GM12878 (cell line): ENCODE data around the gene MOGAT1.

Source experiments
- BRCA1 ChIP-seq: IDR thresholded peaks from 2 replicates; pipeline ENCODE4 v1.6.1; 2011; ENCODE audit warnings: low read depth, low read length, improper control_type of control experiment
- CHD2 ChIP-seq: IDR thresholded peaks from 2 replicates; pipeline ENCODE4 v1.6.1; 2011; ENCODE audit warnings: low read depth, low read length, improper control_type of control experiment, borderline replicate concordance
- CTCF ChIP-seq, 3 experiments: IDR thresholded peaks in 2 of 3; conservative IDR thresholded peaks in 1 of 3; 2 replicates each; pipeline ENCODE4 v1.5.1; 2011; ENCODE audit warnings: low read depth in 3 of 3, low read length in 3 of 3, mild to moderate bottlenecking in 3 of 3, control low read depth in 2 of 3, moderate library complexity in 2 of 3, inconsistent platforms in 1 of 3, mixed read lengths in 1 of 3; ENCODE audit not compliant: control insufficient read depth in 2 of 3, insufficient read depth in 1 of 3; ENCODE audit errors: extremely low read depth in 1 of 3
- EED ChIP-seq: sonication (generic); IDR thresholded peaks from 2 replicates; pipeline ENCODE4 v1.6.1; 2016; ENCODE audit warnings: antibody characterized with exemption, low read depth
- EZH2 ChIP-seq: IDR thresholded peaks from 2 replicates; pipeline ENCODE4 v1.6.1; 2012; ENCODE audit warnings: low read depth, mild to moderate bottlenecking, control low read depth, inconsistent platforms, low read length, borderline replicate concordance; ENCODE audit not compliant: control insufficient read depth
- MYC ChIP-seq: IDR thresholded peaks from 2 replicates; pipeline ENCODE4 v1.6.1; 2011; ENCODE audit warnings: mild to moderate bottlenecking, low read length, moderate library complexity, inconsistent platforms; ENCODE audit not compliant: insufficient read depth, insufficient replicate concordance, insufficient read length, severe bottlenecking
- NR2C2 ChIP-seq: IDR thresholded peaks from 2 replicates; pipeline ENCODE4 v1.6.1; 2011; ENCODE audit warnings: borderline replicate concordance, low read depth; ENCODE audit not compliant: control insufficient read depth, insufficient read length
- PAX5 ChIP-seq: IDR thresholded peaks from 2 replicates; pipeline ENCODE4 v1.6.1; 2011; ENCODE audit warnings: low read depth, low read length, borderline replicate concordance
- SIN3A ChIP-seq: IDR thresholded peaks from 2 replicates; pipeline ENCODE4 v1.6.1; 2012; ENCODE audit warnings: low read depth, low read length, improper control_type of control experiment

DNA sequence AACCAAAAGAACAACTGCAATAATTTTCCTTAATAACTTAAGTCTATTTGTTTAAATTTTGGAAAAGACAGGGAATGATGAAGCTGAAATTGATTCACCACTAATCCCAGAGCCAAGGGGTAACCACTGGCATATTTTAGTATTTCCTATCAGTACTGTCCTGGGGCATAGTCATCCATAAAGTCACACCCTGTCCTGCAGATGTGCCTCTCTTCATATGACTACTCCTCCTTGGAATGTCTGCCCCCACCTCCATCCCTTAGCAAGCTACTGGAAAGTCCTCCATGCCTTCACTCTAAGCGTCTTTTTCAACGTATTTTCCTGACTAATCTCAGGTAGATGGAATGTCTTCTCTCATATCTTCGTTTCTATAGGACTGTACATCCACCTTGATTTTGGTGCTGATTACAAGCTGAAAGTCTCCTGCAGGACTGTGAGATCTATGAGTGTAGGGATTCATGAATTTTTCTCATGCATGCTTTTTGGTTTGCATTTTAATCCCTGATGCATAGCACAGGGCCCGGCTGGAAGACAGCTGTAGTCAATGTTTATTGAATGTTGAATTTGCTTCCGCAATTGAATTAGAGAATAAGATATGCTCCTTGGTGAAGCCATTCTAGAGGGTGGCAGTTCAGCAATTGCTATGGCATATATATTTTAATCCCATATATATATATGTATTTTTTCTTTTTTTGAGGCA is 85.6 kb downstream of the MOGAT1 start:
- no peak for TF ChIP-seq CHD2
- no peak for TF ChIP-seq EZH2
- no peak for TF ChIP-seq SIN3A
- TF ChIP-seq PAX5: no peak
- TF ChIP-seq EED: no peak
- TF ChIP-seq BRCA1: no peak
- no peak for TF ChIP-seq CTCF (IDR thresholded peaks at IDR 0.05 in 2 of 3, conservative IDR thresholded peaks at IDR 0.05 in 1 of 3; ENCODE audit: control insufficient read depth in 2 of 3, extremely low read depth in 1 of 3, insufficient read depth in 1 of 3, low read depth in 3 of 3, low read length in 3 of 3)
- no peak for TF ChIP-seq NR2C2
- TF ChIP-seq MYC: no peak
